HG03575 (cell line): ENCODE results near the gene STPG4.

Experiments used
- ATAC-seq: cut with Tn5 transposase; IDR thresholded peaks from one replicate; pipeline ENCODE4 v1.9.1; 2021; ENCODE audit not compliant: unreplicated experiment, insufficient number of reproducible peaks, low FRiP score; ENCODE audit errors: extremely low read depth

The STPG4 gene

GRCh38 chr2:47064106-47064505 lies 91.0 kb downstream of the STPG4 start:
- no peak for ATAC-seq

GRCh38 chr2:47063538-47063930 lies 91.6 kb downstream of the STPG4 start:
- no peak for ATAC-seq

- no peak for ATAC-seq
These were observed 92.2 kb downstream of the STPG4 start for GRCh38 chr2:47062681-47063537.

GRCh38 chr2:47061944-47062678 lies 93.0 kb downstream of the STPG4 start:
- no peak for ATAC-seq

GRCh38 chr2:47060652-47061170 lies 94.4 kb downstream of the STPG4 start:
- ATAC-seq = no peak

GRCh38 chr2:47058003-47058931 lies 96.8 kb downstream of the STPG4 start:
- no peak for ATAC-seq

- ATAC-seq = no peak
These were observed 97.5 kb downstream of the STPG4 start for GRCh38 chr2:47057687-47058002.

- no peak for ATAC-seq
These were observed 98.0 kb downstream of the STPG4 start for GRCh38 chr2:47056868-47057686.

GRCh38 chr2:47056374-47056773 lies 98.7 kb downstream of the STPG4 start:
- ATAC-seq = no peak

- ATAC-seq = no peak
These were observed 100.2 kb downstream of the STPG4 start for GRCh38 chr2:47054868-47055267.

GRCh38 chr2:47054036-47054555 lies 101.0 kb downstream of the STPG4 start:
- ATAC-seq = no peak

GRCh38 chr2:47052847-47053246 lies 102.3 kb downstream of the STPG4 start:
- no peak for ATAC-seq

GRCh38 chr2:47051562-47051961 lies 103.5 kb downstream of the STPG4 start:
- ATAC-seq = no peak

- ATAC-seq = no peak
These were observed 104.3 kb downstream of the STPG4 start for GRCh38 chr2:47050762-47051161.

GRCh38 chr2:47050021-47050760 lies 104.9 kb downstream of the STPG4 start:
- no peak for ATAC-seq

GRCh38 chr2:47049502-47049901 lies 105.6 kb downstream of the STPG4 start:
- ATAC-seq = no peak

- no peak for ATAC-seq
These were observed 106.2 kb downstream of the STPG4 start for GRCh38 chr2:47048801-47049480.
